Transverse colon (tissue), 4 donors: Measurements from ENCODE around the gene ELMO3. TPM values are rescaled to one million over a fixed set of nuclear protein-coding genes. Genes with fewer than 3 reads are reported as not detected.

ENCODE experiments used
- DNase-seq: peaks from one replicate; pipeline ENCODE4 v3.0.0-alpha.2; 2019
- H3K27ac ChIP-seq, 4 donors: fragments of 200-600 bp; sonication (generic); 2 replicates each; pipeline ENCODE4 v1.5.1; 2016 to 2018; ENCODE audit warnings: inconsistent platforms in 4 of 4
- H3K27me3 ChIP-seq: fragments of 200-600 bp; sonication (generic); 2 replicates; pipeline ENCODE4 v1.5.1; 2017; ENCODE audit warnings: inconsistent platforms
- H3K36me3 ChIP-seq, 4 donors: fragments of 200-600 bp; sonication (generic); 2 replicates each; pipeline ENCODE4 v1.5.1; 2017 to 2019; ENCODE audit warnings: inconsistent platforms in 4 of 4
- H3K4me1 ChIP-seq, 4 donors: fragments of 200-600 bp; sonication (generic); 2 replicates each; pipeline ENCODE4 v1.5.1; 2017 to 2020; ENCODE audit warnings: inconsistent platforms in 4 of 4
- H3K4me3 ChIP-seq, 4 donors: fragments of 200-600 bp; sonication (generic); 1 replicate in 1 of 4; 2 replicates in 3 of 4; pipeline versions ENCODE4 v1.5.1 to v1.6.1; 2017 to 2019; ENCODE audit warnings: inconsistent platforms in 4 of 4
- H3K9me3 ChIP-seq, 2 donors: fragments of 200-600 bp; sonication (generic); 2 replicates each; pipeline ENCODE4 v1.5.1; 2017 to 2019; ENCODE audit warnings: inconsistent platforms in 2 of 2
- CTCF ChIP-seq, 5 experiments: fragments of 200-600 bp in 3 of 5; fragments of 450-650 bp in 2 of 5; sonication (generic) in 3 of 5; IDR thresholded peaks; 1 replicate in 2 of 5; 2 replicates in 3 of 5; pipeline ENCODE4 v1.5.1; 2016 to 2017; ENCODE audit warnings: antibody characterized with exemption in 5 of 5, inconsistent platforms in 3 of 5, mild to moderate bottlenecking in 2 of 5, moderate library complexity in 1 of 5
- EP300 ChIP-seq: sonication (generic); formaldehyde crosslinking; IDR thresholded peaks from one replicate; pipeline ENCODE4 v1.6.1; 2017; ENCODE audit warnings: antibody characterized with exemption, low read depth
- POLR2A ChIP-seq: fragments of 450-650 bp; IDR thresholded peaks from one replicate; pipeline ENCODE4 v1.6.1; 2016; ENCODE audit warnings: antibody characterized with exemption, mild to moderate bottlenecking, moderate library complexity
- POLR2AphosphoS5 ChIP-seq, 3 donors: sonication (generic); formaldehyde crosslinking; IDR thresholded peaks; one replicate each; pipeline ENCODE4 v1.6.1; 2016; ENCODE audit warnings: antibody characterized with exemption in 3 of 3
- WGBS, 2 donors: methylation state at CpG; one replicate each; pipeline ENCODE4 v1.1.5; 2018; ENCODE audit warnings: low coverage in 1 of 2; 5-methylcytosine and 5-hydroxymethylcytosine counted together
- in situ Hi-C, 4 donors: fragments of 200-750 bp; cut with MboI; loops; one replicate each; pipeline versions ENCODE4 v1.15.0 to v1.15.1; 2017; ENCODE audit warnings: low sequenced_read_pairs in 3 of 4, low pct_ligation_motif_present in 1 of 4, low pct_unique_long_range_greater_than_20kb in 1 of 4
- intact Hi-C: fragments of 100-400 bp; cut with DNase I; formaldehyde crosslinking; loops from one replicate; pipeline ENCODE4 v1.15.1; 2023; ENCODE audit warnings: low total_unique reads
- total RNA-seq, 4 donors: library from RNA; depleted of rRNA; stranded (reverse); fragments of >200 nt; gene quantifications; one replicate each; pipeline ENCODE4 v1.1.0, GENCODE V29; 2016

Gene ELMO3
- total RNA-seq, 4 donors from 2014 or later, result 61.0 to 91.5 (median 77.7) TPM

GRCh38 chr16:67170168-67170948, 28.6 kb upstream of the ELMO3 start, which contains the start of gene NOL3:
Gene NOL3 (plus strand): TSS chr16:67170538.
- in situ Hi-C loops (loop anchor here in 2 of 4 donors (25.0 kb wide), 2 partner anchors 183 to 208 kb away; partner anchors contain the start of genes CES3 (in 1 of the 2) and CES4A (in 1 of the 2)), intact Hi-C loops (loop anchor here (5.0 kb wide), 1 partner anchor 363 kb away; no protein-coding TSS in a partner anchor)
- peak within 1 kb of the TSS; percentile 82 to 87 (median 83) for H3K27ac ChIP-seq
- H3K9me3 ChIP-seq, result no peaks in the 10 kb centered on the region
- peaks cover 16% of the 10 kb centered on the region for H3K27me3 ChIP-seq
- TF ChIP-seq POLR2AphosphoS5 (IDR thresholded peaks at IDR 0.05) (peak; percentile 24 to 61 (median 31)), EP300 (no peak), POLR2A (peak; percentile 57)
- DNase-seq, result peak; percentile 88
- peak within 1 kb of the TSS; percentile 28 to 52 (median 43) for H3K4me3 ChIP-seq
- WGBS, 2 donors, result 0 to 3% methylated on average over 2 to 31 of the region's 50 CpGs
- H3K4me1 ChIP-seq, result peaks cover 30 to 55% (median 43%) of the 10 kb centered on the region in 4 donors
- no peaks in the 10 kb centered on the region for H3K36me3 ChIP-seq

- no peak for TF ChIP-seq EP300
- in situ Hi-C loops, result loop anchor here in 2 of 4 donors (25.0 kb wide), 2 partner anchors 184 to 209 kb away; partner anchors contain the start of genes CES3 (in 1 of the 2) and CES4A (in 1 of the 2)
- Histone ChIP-seq H3K4me1 (peaks cover 26 to 49% (median 37%) of the 10 kb centered on the region in 4 donors), H3K36me3 (no peaks in the 10 kb centered on the region), H3K27me3 (peaks cover 8% of the 10 kb centered on the region), H3K4me3 (peak overlapping the region; percentile 28 to 52 (median 43)), H3K27ac (peak overlapping the region; percentile 82 to 87 (median 83)), H3K9me3 (no peaks in the 10 kb centered on the region)
- WGBS, 2 donors, result 48 to 89% methylated on average over 6 to 14 of the region's 14 CpGs
- intact Hi-C loops, result loop anchor here (5.0 kb wide), 1 partner anchor 364 kb away; no protein-coding TSS in a partner anchor
- DNase-seq, result no peak
These were observed 27.8 kb upstream of the ELMO3 start for GRCh38 chr16:67170949-67171649.

- WGBS, 2 donors, result 88 to 100% methylated on average over 1 of the region's 1 CpG
- Histone ChIP-seq H3K4me3 (peak overlapping the region; percentile 29 to 52 (median 40)), H3K4me1 (peaks cover 33 to 57% (median 43%) of the 10 kb centered on the region in 4 donors), H3K9me3 (no peaks in the 10 kb centered on the region), H3K27ac (peak overlapping the region; percentile 89 to 95 (median 94)), H3K36me3 (no peaks in the 10 kb centered on the region), H3K27me3 (no peaks in the 10 kb centered on the region)
- TF ChIP-seq EP300 (no peak), CTCF (IDR thresholded peaks at IDR 0.05) (no peak), POLR2A (no peak), POLR2AphosphoS5 (IDR thresholded peaks at IDR 0.05) (no peak)
- in situ Hi-C loops, result loop anchor here in 2 of 4 donors (25.0 kb wide), 2 partner anchors 186 to 211 kb away; partner anchors contain the start of genes CES3 (in 1 of the 2) and CES4A (in 1 of the 2)
- DNase-seq, result no peak
- intact Hi-C loops, result loop anchor here (5.0 kb wide), 1 partner anchor 366 kb away; no protein-coding TSS in a partner anchor
These were observed 25.6 kb upstream of the ELMO3 start for GRCh38 chr16:67173323-67173722.

GRCh38 chr16:67173808-67174705, 24.9 kb upstream of the ELMO3 start:
- no peaks in the 10 kb centered on the region for H3K36me3 ChIP-seq
- TF ChIP-seq CTCF (IDR thresholded peaks at IDR 0.05) (peak in 4 of 5 experiments; percentile 8 to 30 (median 21)), POLR2AphosphoS5 (IDR thresholded peaks at IDR 0.05) (peak; percentile 65 to 93 (median 92)), EP300 (peak; percentile 5), POLR2A (peak; percentile 96)
- no peaks in the 10 kb centered on the region for H3K27me3 ChIP-seq
- 0% methylated on average over 59 of the region's 71 CpGs; no CpG with 5 or more reads in 1 of the 2 donors for WGBS, 2 donors
- peak overlapping the region; percentile 29 to 52 (median 40) for H3K4me3 ChIP-seq
- peaks cover 39 to 62% (median 48%) of the 10 kb centered on the region in 4 donors for H3K4me1 ChIP-seq
- intact Hi-C loops, result loop anchor here (5.0 kb wide), 1 partner anchor 367 kb away; no protein-coding TSS in a partner anchor
- peak overlapping the region; percentile 89 to 95 (median 94) for H3K27ac ChIP-seq
- peak; percentile 93 for DNase-seq
- H3K9me3 ChIP-seq, result no peaks in the 10 kb centered on the region
- in situ Hi-C loops, result loop anchor here in 2 of 4 donors (25.0 kb wide), 2 partner anchors 187 to 212 kb away; partner anchors contain the start of genes CES3 (in 1 of the 2) and CES4A (in 1 of the 2)
